Smooth muscle cell (in vitro differentiated cells): ENCODE results near the gene MBLAC1. TPM values are rescaled to one million over a fixed set of nuclear protein-coding genes. Genes with fewer than 3 reads are reported as not detected.

Experiments
- DNase-seq: peaks from one replicate; lab custom pipeline; 2025; ENCODE audit not compliant: unreplicated experiment; lab: John Stamatoyannopoulos, UW
- H2AFZ ChIP-seq: fragments of 200-600 bp; sonication (generic); 2 replicates; pipeline ENCODE4 v1.6.0; 2016; ENCODE audit warnings: antibody characterized with exemption, low read depth, mild to moderate bottlenecking
- H3F3A ChIP-seq: fragments of 200-600 bp; sonication (generic); 2 replicates; pipeline ENCODE4 v1.6.0; 2017; ENCODE audit warnings: antibody characterized with exemption, low read depth
- H3K27ac ChIP-seq: fragments of 200-600 bp; sonication (generic); 2 replicates; pipeline ENCODE4 v1.5.1; 2016; ENCODE audit warnings: low read depth, mild to moderate bottlenecking
- H3K27me3 ChIP-seq: fragments of 200-600 bp; sonication (generic); 2 replicates; pipeline ENCODE4 v1.6.1; 2016; ENCODE audit warnings: low read depth, mild to moderate bottlenecking
- H3K36me3 ChIP-seq: fragments of 200-600 bp; sonication (generic); 2 replicates; pipeline ENCODE4 v1.5.1; 2016; ENCODE audit warnings: low read depth
- H3K4me1 ChIP-seq: fragments of 200-600 bp; sonication (generic); 2 replicates; pipeline ENCODE4 v1.5.1; 2016; ENCODE audit warnings: low read depth
- H3K4me2 ChIP-seq: fragments of 200-600 bp; sonication (generic); 2 replicates; pipeline ENCODE4 v1.6.0; 2016; ENCODE audit warnings: mild to moderate bottlenecking
- H3K4me3 ChIP-seq: fragments of 200-600 bp; sonication (generic); 2 replicates; pipeline ENCODE4 v1.5.1; 2016; ENCODE audit warnings: mild to moderate bottlenecking
- H3K79me2 ChIP-seq: fragments of 200-600 bp; sonication (generic); 2 replicates; pipeline ENCODE4 v1.6.0; 2016; ENCODE audit warnings: low read depth, mild to moderate bottlenecking
- H3K9ac ChIP-seq: fragments of 200-600 bp; sonication (generic); 2 replicates; pipeline ENCODE4 v1.6.0; 2016; ENCODE audit warnings: low read depth
- H3K9me3 ChIP-seq: fragments of 200-600 bp; sonication (generic); replicated peaks from 2 replicates; pipeline ENCODE4 v1.5.1; 2016; ENCODE audit warnings: low read depth
- H4K20me1 ChIP-seq: fragments of 200-600 bp; sonication (generic); 2 replicates; pipeline ENCODE4 v1.6.0; 2016; ENCODE audit warnings: low read depth
- WGBS: methylation state at CpG from one replicate; pipeline ENCODE4 v1.1.7; 2016; ENCODE audit warnings: low lambda C conversion rate; 5-methylcytosine and 5-hydroxymethylcytosine counted together
- polyA plus RNA-seq: library from polyadenylated mRNA; unstranded; fragments of >200 nt; fragmentation: Nextera tagmentation; extraction: Ambion mirVana; gene quantifications from 2 replicates; pipeline ENCODE4 v1.2.1, GENCODE V29; 2016
- total RNA-seq: library from RNA; depleted of rRNA; stranded (reverse); fragments of >200 nt; gene quantifications from 2 replicates; pipeline ENCODE4 v1.2.3, GENCODE V29; 2014
- TF ChIP-seq, protein P1 (sequence below): fragments of 200-600 bp; sonication (generic); IDR thresholded peaks from 2 replicates; pipeline ENCODE4 v1.5.1; 2017; ENCODE audit warnings: borderline replicate concordance, mild to moderate bottlenecking, antibody characterized with exemption; ENCODE audit not compliant: insufficient read depth, poor library complexity, severe bottlenecking

MBLAC1 gene
- total and polyA plus RNA-seq, 2 experiments from 2014 or later: 0.76 to 2.3 TPM

GRCh38 chr7:100101016-100101862, 25.5 kb upstream of the MBLAC1 start, which contains the start of the genes AP4M1 and MCM7:
TSS of gene AP4M1 (plus strand) at chr7:100101643. CDS start at chr7:100101715, 72 bp downstream.
TSS of gene MCM7 (minus strand) at chr7:100101397. CDS start at chr7:100101294, 103 bp downstream.
- Histone ChIP-seq H4K20me1 (peaks cover 14% of the 10 kb centered on the region), H3K79me2 (peaks cover 25% of the 10 kb centered on the region), H3K36me3 (peaks cover 19% of the 10 kb centered on the region), H3K4me2 (peak within 1 kb of the TSS; percentile 100), H3K9ac (peak within 1 kb of the TSS; percentile 97), H2AFZ (peak within 1 kb of the TSS; percentile 54), H3K4me3 (peak within 1 kb of the TSS; percentile 93), H3K4me1 (peaks cover 15% of the 10 kb centered on the region), H3F3A (peaks cover 11% of the 10 kb centered on the region), H3K9me3 (no peaks in the 10 kb centered on the region), H3K27me3 (no peaks in the 10 kb centered on the region), H3K27ac (peak within 1 kb of the TSS; percentile 99)
- under 1% methylated on average over 73 of the region's 80 CpGs for WGBS
- TF ChIP-seq, protein P1, sequence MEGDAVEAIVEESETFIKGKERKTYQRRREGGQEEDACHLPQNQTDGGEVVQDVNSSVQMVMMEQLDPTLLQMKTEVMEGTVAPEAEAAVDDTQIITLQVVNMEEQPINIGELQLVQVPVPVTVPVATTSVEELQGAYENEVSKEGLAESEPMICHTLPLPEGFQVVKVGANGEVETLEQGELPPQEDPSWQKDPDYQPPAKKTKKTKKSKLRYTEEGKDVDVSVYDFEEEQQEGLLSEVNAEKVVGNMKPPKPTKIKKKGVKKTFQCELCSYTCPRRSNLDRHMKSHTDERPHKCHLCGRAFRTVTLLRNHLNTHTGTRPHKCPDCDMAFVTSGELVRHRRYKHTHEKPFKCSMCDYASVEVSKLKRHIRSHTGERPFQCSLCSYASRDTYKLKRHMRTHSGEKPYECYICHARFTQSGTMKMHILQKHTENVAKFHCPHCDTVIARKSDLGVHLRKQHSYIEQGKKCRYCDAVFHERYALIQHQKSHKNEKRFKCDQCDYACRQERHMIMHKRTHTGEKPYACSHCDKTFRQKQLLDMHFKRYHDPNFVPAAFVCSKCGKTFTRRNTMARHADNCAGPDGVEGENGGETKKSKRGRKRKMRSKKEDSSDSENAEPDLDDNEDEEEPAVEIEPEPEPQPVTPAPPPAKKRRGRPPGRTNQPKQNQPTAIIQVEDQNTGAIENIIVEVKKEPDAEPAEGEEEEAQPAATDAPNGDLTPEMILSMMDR: no peak
- peak; percentile 88 for DNase-seq

GRCh38 chr7:100102950-100103840, 23.6 kb upstream of the MBLAC1 start:
- DNase-seq: no peak
- H3F3A ChIP-seq: peaks cover 11% of the 10 kb centered on the region
- H3K4me1 ChIP-seq: peaks cover 15% of the 10 kb centered on the region
- TF ChIP-seq, protein P1: no peak
- H3K9me3 ChIP-seq: no peaks in the 10 kb centered on the region
- no peak overlapping the region for H3K4me2 ChIP-seq
- no peaks in the 10 kb centered on the region for H3K27me3 ChIP-seq
- H3K79me2 ChIP-seq: peaks cover 21% of the 10 kb centered on the region
- H4K20me1 ChIP-seq: peaks cover 14% of the 10 kb centered on the region
- peak overlapping the region; percentile 99 for H3K27ac ChIP-seq
- H3K4me3 ChIP-seq: no peak overlapping the region
- no peak overlapping the region for H2AFZ ChIP-seq
- H3K36me3 ChIP-seq: peaks cover 9% of the 10 kb centered on the region
- H3K9ac ChIP-seq: no peak overlapping the region
- 85% methylated on average over 17 of the region's 17 CpGs for WGBS

- no peaks in the 10 kb centered on the region for H3K36me3 ChIP-seq
- WGBS: 96% methylated on average over 4 of the region's 4 CpGs
- H3K4me3 ChIP-seq: no peak overlapping the region
- no peaks in the 10 kb centered on the region for H3K27me3 ChIP-seq
- H3K27ac ChIP-seq: no peak overlapping the region
- peaks cover 5% of the 10 kb centered on the region for H4K20me1 ChIP-seq
- no peak overlapping the region for H2AFZ ChIP-seq
- H3K4me1 ChIP-seq: no peaks in the 10 kb centered on the region
- no peak for DNase-seq
- peaks cover 5% of the 10 kb centered on the region for H3F3A ChIP-seq
- TF ChIP-seq, protein P1: no peak
- H3K79me2 ChIP-seq: no peaks in the 10 kb centered on the region
- H3K9me3 ChIP-seq: no peaks in the 10 kb centered on the region
- no peak overlapping the region for H3K4me2 ChIP-seq
- H3K9ac ChIP-seq: no peak overlapping the region
Observed at GRCh38 chr7:100105534-100105933, 21.2 kb upstream of the MBLAC1 start.
